Measurements from ENCODE around the gene IL1RN. TPM values are rescaled to one million over a fixed set of nuclear protein-coding genes. Genes with fewer than 3 reads are reported as not detected.
A peak's percentile ranks its signal among the peaks of the same experiment; 100 is the strongest.

The IL1RN gene
- total and polyA plus RNA-seq, 2 of the 8 experiments (the other 6 are each of a cell fraction or from before 2014, with no cell fraction given) = not detected

DNA sequence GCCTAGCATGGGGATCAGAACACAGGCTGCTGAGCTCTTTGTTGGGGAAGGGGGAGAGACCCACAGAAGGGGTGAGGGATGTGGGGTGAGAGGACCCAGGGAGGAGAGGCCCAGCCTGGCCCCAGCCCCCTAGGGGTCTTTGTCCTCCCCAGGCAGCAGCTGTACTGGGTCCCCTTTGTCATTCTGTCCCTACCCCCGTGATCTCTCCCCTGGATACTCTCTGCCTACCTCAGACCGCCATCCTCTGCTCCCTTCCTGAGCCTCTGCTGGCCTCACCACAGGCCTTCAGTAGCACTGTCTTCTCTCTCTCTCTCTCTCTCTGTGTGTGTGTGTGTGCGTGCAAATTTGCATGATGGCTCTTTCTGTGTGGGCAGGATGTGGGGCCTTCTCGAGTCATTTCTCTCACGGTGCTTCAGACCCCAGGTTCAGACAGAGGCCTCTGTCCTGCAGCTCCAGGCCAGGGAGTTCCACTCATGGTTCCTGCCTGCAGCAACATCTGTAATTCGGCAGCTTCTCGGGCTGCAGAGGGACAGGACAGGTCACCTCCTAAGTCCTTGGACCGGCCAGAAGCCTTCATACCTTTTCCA lies 47.7 kb downstream of the IL1RN start:
- no peak for TF ChIP-seq SIN3A (conservative IDR thresholded peaks at IDR 0.05 in 1 of 2, IDR thresholded peaks at IDR 0.05 in 1 of 2; ENCODE audit: low read depth in 1 of 2, low read length in 2 of 2)
- no peak for TF ChIP-seq BRCA1 (IDR thresholded peaks at IDR 0.05; ENCODE audit: low read depth, low read length)
- no peak for TF ChIP-seq JUN (IDR thresholded peaks at IDR 0.05; ENCODE audit: low read depth, low read length)
- TF ChIP-seq POLR2AphosphoS5 (IDR thresholded peaks at IDR 0.05; ENCODE audit: low read depth, low read length) = no peak
- TF ChIP-seq SIX5 (IDR thresholded peaks at IDR 0.05; ENCODE audit: low read depth, low read length) = no peak
- TF ChIP-seq SUZ12 (IDR thresholded peaks at IDR 0.05; ENCODE audit: low read length) = no peak
- TF ChIP-seq CHD2 (IDR thresholded peaks at IDR 0.05; ENCODE audit: low read length) = no peak
- no peak for TF ChIP-seq FOSL1 (IDR thresholded peaks at IDR 0.05; ENCODE audit: insufficient read depth, low read depth, low read length)
- TF ChIP-seq, protein P1, sequence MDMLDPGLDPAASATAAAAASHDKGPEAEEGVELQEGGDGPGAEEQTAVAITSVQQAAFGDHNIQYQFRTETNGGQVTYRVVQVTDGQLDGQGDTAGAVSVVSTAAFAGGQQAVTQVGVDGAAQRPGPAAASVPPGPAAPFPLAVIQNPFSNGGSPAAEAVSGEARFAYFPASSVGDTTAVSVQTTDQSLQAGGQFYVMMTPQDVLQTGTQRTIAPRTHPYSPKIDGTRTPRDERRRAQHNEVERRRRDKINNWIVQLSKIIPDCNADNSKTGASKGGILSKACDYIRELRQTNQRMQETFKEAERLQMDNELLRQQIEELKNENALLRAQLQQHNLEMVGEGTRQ (IDR thresholded peaks at IDR 0.05; ENCODE audit: low read length) = no peak
- TF ChIP-seq TAF1 (IDR thresholded peaks at IDR 0.05; ENCODE audit: low read depth, low read length) = no peak
- no peak for TF ChIP-seq POLR2A (IDR thresholded peaks at IDR 0.05; ENCODE audit: control extremely low read depth in 1 of 2, low read depth in 2 of 2, low read length in 2 of 2)
- H2BK15ac ChIP-seq (ENCODE audit: low read length) = no peak overlapping the region
- FAIRE-seq = no peak
- no peak overlapping the region for H3K18ac ChIP-seq (ENCODE audit: extremely low read depth, low read length)
- POLR2A ChIA-PET (ENCODE audit: partially characterized antibody) = interaction anchor here (1.2 kb wide), 1 partner anchor 18 kb away, joined by 4 read pairs; no protein-coding TSS in a partner anchor
- no peak for DNase-seq (ENCODE audit: low read depth in 1 of 2, low spot score in 2 of 2)
- H4K91ac ChIP-seq (replicated peaks; ENCODE audit: insufficient read length, low read length) = no peak overlapping the region
- no peaks in the 10 kb centered on the region for H3K27me3 ChIP-seq (replicated peaks in 1 of 4; ENCODE audit: control insufficient read depth in 3 of 4, extremely low read depth in 1 of 4, insufficient read depth in 3 of 4, low read length in 3 of 4)
- no peak overlapping the region for H4K5ac ChIP-seq (ENCODE audit: insufficient read length, low read depth, low read length)
- no peak overlapping the region for H2AFZ ChIP-seq (ENCODE audit: low read length)
- no peak overlapping the region for H3K4me2 ChIP-seq (ENCODE audit: insufficient read depth in 1 of 2, low read depth in 2 of 2, low read length in 2 of 2)
- no peak overlapping the region for H3K4me3 ChIP-seq (ENCODE audit: extremely low read depth in 1 of 4, insufficient read depth in 2 of 4, low read depth in 3 of 4, low read length in 4 of 4)
- H2AK5ac ChIP-seq (ENCODE audit: low read depth, low read length) = no peak overlapping the region
- H2BK120ac ChIP-seq (replicated peaks; ENCODE audit: low read depth, low read length) = no peak overlapping the region
- no peak overlapping the region for H3K9ac ChIP-seq (replicated peaks in 1 of 4; ENCODE audit: extremely low read depth in 1 of 4, low read depth in 3 of 4, low read length in 3 of 4)
- no peaks in the 10 kb centered on the region for H3K23me2 ChIP-seq (ENCODE audit: low read depth, low read length)
- H3K14ac ChIP-seq (ENCODE audit: insufficient read length) = no peak overlapping the region
- H4K20me1 ChIP-seq (replicated peaks in 1 of 2; ENCODE audit: control insufficient read depth in 1 of 2, insufficient read depth in 2 of 2, low read length in 2 of 2) = no peaks in the 10 kb centered on the region
- H3K79me2 ChIP-seq (ENCODE audit: control insufficient read depth in 1 of 2, insufficient read depth in 2 of 2, low read length in 2 of 2) = no peaks in the 10 kb centered on the region
- H2BK20ac ChIP-seq (ENCODE audit: low read length) = no peak overlapping the region
- H3K4me1 ChIP-seq (replicated peaks in 1 of 4; ENCODE audit: control insufficient read depth in 3 of 4, insufficient read depth in 4 of 4, low read length in 3 of 4) = peaks cover 0 to 5% (median 0%) of the 10 kb centered on the region in 4 experiments; a peak in 3 of 7 replicates
- H3K56ac ChIP-seq (replicated peaks; ENCODE audit: insufficient read length, low read depth, low read length) = no peak overlapping the region
- CTCF ChIA-PET (ENCODE audit: partially characterized antibody) = interaction anchor here (0.7 to 6.2 kb wide), 16 partner anchors 8 to 195 kb away, joined by 3 to 63 read pairs (median 6); partner anchors contain the start of gene IL36RN
- peak overlapping the region; percentile 26; the same call in 1 of the 2 replicates for H4K8ac ChIP-seq (ENCODE audit: extremely low read depth, insufficient read depth, low read length)
- H3K23ac ChIP-seq (ENCODE audit: insufficient read length) = no peak overlapping the region
- WGBS, 2 experiments (ENCODE audit: extremely low coverage in 1 of 2, insufficient coverage in 1 of 2, insufficient read length in 1 of 2, insufficient replicate concordance in 2 of 2, low coverage in 1 of 2, low lambda C conversion rate in 2 of 2, missing lambda C conversion rate in 1 of 2) = 93% methylated on average over 6 of the region's 8 CpGs; no CpG with 5 or more reads in 1 of the 2 experiments
- H3K4ac ChIP-seq (replicated peaks; ENCODE audit: insufficient read length, low read depth, low read length) = no peak overlapping the region
- H3K36me3 ChIP-seq (ENCODE audit: control insufficient read depth in 2 of 4, insufficient read depth in 4 of 4, low read length in 3 of 4) = no peaks in the 10 kb centered on the region
- H3K79me1 ChIP-seq (ENCODE audit: low read depth, low read length) = no peaks in the 10 kb centered on the region
- no peak overlapping the region for H2BK12ac ChIP-seq (ENCODE audit: low read depth, low read length)
- H3K27ac ChIP-seq (ENCODE audit: low read depth, low read length) = no peak overlapping the region
- H2BK5ac ChIP-seq (ENCODE audit: low read depth, low read length) = no peak overlapping the region
- H3K9me3 ChIP-seq (ENCODE audit: insufficient read depth in 2 of 2, low read depth in 1 of 2, low read length in 1 of 2) = no peaks in the 10 kb centered on the region

Data from H1 (cell line).